ENCODE results near the gene KCNMA1. TPM values are rescaled to one million over a fixed set of nuclear protein-coding genes. Genes with fewer than 3 reads are reported as not detected.
A peak's percentile ranks its signal among the peaks of the same experiment; 100 is the strongest.

KCNMA1 gene
- total RNA-seq, 1 donor from 2014 or later, result 94.3 TPM

GRCh38 chr10:77016855-77017254 lies 620.8 kb downstream of the KCNMA1 start:
- no peak overlapping the region for H3K27ac ChIP-seq
- intact Hi-C loops (cut with DNase I), result no loop called here
- H3K4me3 ChIP-seq, result no peak overlapping the region
- no peaks in the 10 kb centered on the region for H3K9me3 ChIP-seq
- peaks cover 17% of the 10 kb centered on the region for H3K4me1 ChIP-seq
- H3K27me3 ChIP-seq, result no peaks in the 10 kb centered on the region
- no peaks in the 10 kb centered on the region for H3K36me3 ChIP-seq
- no peak for TF ChIP-seq POLR2AphosphoS5 (IDR thresholded peaks at IDR 0.05; ENCODE audit: insufficient read depth in 1 of 2, low read depth in 1 of 2)
- no peak for TF ChIP-seq CTCF (IDR thresholded peaks at IDR 0.05)
- no peak for DNase-seq (ENCODE audit: extremely low spot score in 2 of 2)

GRCh38 chr10:77016278-77016815 lies 621.3 kb downstream of the KCNMA1 start:
- intact Hi-C loops (cut with DNase I), result no loop called here
- Histone ChIP-seq H3K27me3 (no peaks in the 10 kb centered on the region), H3K36me3 (no peaks in the 10 kb centered on the region), H3K4me3 (no peak overlapping the region), H3K4me1 (peaks cover 18% of the 10 kb centered on the region), H3K9me3 (no peaks in the 10 kb centered on the region), H3K27ac (no peak overlapping the region)
- TF ChIP-seq CTCF (IDR thresholded peaks at IDR 0.05) (no peak), POLR2AphosphoS5 (IDR thresholded peaks at IDR 0.05; ENCODE audit: insufficient read depth in 1 of 2, low read depth in 1 of 2) (no peak), POLR2A (IDR thresholded peaks at IDR 0.05) (no peak)
- no peak for DNase-seq (ENCODE audit: extremely low spot score in 2 of 2)

GRCh38 chr10:77015360-77015759 lies 622.2 kb downstream of the KCNMA1 start:
- peaks cover 22% of the 10 kb centered on the region for H3K4me1 ChIP-seq

GRCh38 chr10:77012812-77013500 lies 624.7 kb downstream of the KCNMA1 start:
- no peak for DNase-seq (ENCODE audit: extremely low spot score in 2 of 2)
- Histone ChIP-seq H3K4me3 (no peak overlapping the region), H3K27ac (peak overlapping the region; percentile 39), H3K9me3 (no peaks in the 10 kb centered on the region), H3K36me3 (no peaks in the 10 kb centered on the region), H3K27me3 (no peaks in the 10 kb centered on the region), H3K4me1 (peaks cover 22% of the 10 kb centered on the region)
- TF ChIP-seq POLR2AphosphoS5 (IDR thresholded peaks at IDR 0.05; ENCODE audit: insufficient read depth in 1 of 2, low read depth in 1 of 2) (no peak), POLR2A (IDR thresholded peaks at IDR 0.05) (no peak), CTCF (IDR thresholded peaks at IDR 0.05) (no peak)
- intact Hi-C loops (cut with DNase I), result no loop called here

More at GRCh38 chr10:77015360-77015759, 622.2 kb downstream of the KCNMA1 start:
- DNase-seq (ENCODE audit: extremely low spot score in 2 of 2), result no peak
- TF ChIP-seq CTCF (IDR thresholded peaks at IDR 0.05) (no peak), POLR2AphosphoS5 (IDR thresholded peaks at IDR 0.05; ENCODE audit: insufficient read depth in 1 of 2, low read depth in 1 of 2) (no peak), POLR2A (IDR thresholded peaks at IDR 0.05) (no peak)
- intact Hi-C loops (cut with DNase I), result no loop called here
- Histone ChIP-seq H3K9me3 (no peaks in the 10 kb centered on the region), H3K27ac (no peak overlapping the region), H3K36me3 (no peaks in the 10 kb centered on the region), H3K4me3 (no peak overlapping the region), H3K27me3 (no peaks in the 10 kb centered on the region)

All from vagina (tissue), 2 donors.